ENCODE measurements around the gene CYBA. TPM values are rescaled to one million over a fixed set of nuclear protein-coding genes. Genes with fewer than 3 reads are reported as not detected.

The CYBA gene
- total RNA-seq, 2 donors from 2014 or later: 82.0 to 132 TPM

GRCh38 chr16:88657371-88657770 lies 6.5 kb upstream of the CYBA start:
- Histone ChIP-seq H3K27me3 (no peaks in the 10 kb centered on the region), H3K4me3 (no peak overlapping the region), H3K4me1 (peaks cover 0 to 6% of the 10 kb centered on the region in 2 donors), H3K27ac (no peak overlapping the region), H3K36me3 (peaks cover 12% of the 10 kb centered on the region), H3K9me3 (no peaks in the 10 kb centered on the region)
- DNase-seq (ENCODE audit: low spot score): no peak
- TF ChIP-seq CTCF (IDR thresholded peaks at IDR 0.05): no peak

- H3K4me1 ChIP-seq: peaks cover 0 to 7% of the 10 kb centered on the region in 2 donors
- H3K9me3 ChIP-seq: no peaks in the 10 kb centered on the region
- H3K27me3 ChIP-seq: no peaks in the 10 kb centered on the region
- peaks cover 12% of the 10 kb centered on the region for H3K36me3 ChIP-seq
- no peak for TF ChIP-seq CTCF (IDR thresholded peaks at IDR 0.05)
- no peak for DNase-seq (ENCODE audit: low spot score)
- H3K4me3 ChIP-seq: no peak overlapping the region
- H3K27ac ChIP-seq: no peak overlapping the region
Observed at GRCh38 chr16:88656291-88656980, 5.6 kb upstream of the CYBA start.

- Histone ChIP-seq H3K4me3 (no peak overlapping the region), H3K36me3 (peaks cover 12% of the 10 kb centered on the region), H3K4me1 (peaks cover 0 to 12% of the 10 kb centered on the region in 2 donors), H3K27me3 (no peaks in the 10 kb centered on the region), H3K9me3 (no peaks in the 10 kb centered on the region), H3K27ac (no peak overlapping the region)
- TF ChIP-seq CTCF (IDR thresholded peaks at IDR 0.05): no peak
- DNase-seq (ENCODE audit: low spot score): no peak
Observed at GRCh38 chr16:88655733-88656281, 5.0 kb upstream of the CYBA start.

- H3K27me3 ChIP-seq: no peaks in the 10 kb centered on the region
- no peak for TF ChIP-seq CTCF (IDR thresholded peaks at IDR 0.05)
- peaks cover 12% of the 10 kb centered on the region for H3K36me3 ChIP-seq
- H3K4me1 ChIP-seq: peaks cover 0 to 18% of the 10 kb centered on the region in 2 donors
- no peaks in the 10 kb centered on the region for H3K9me3 ChIP-seq
- DNase-seq (ENCODE audit: low spot score): no peak
- H3K4me3 ChIP-seq: no peak overlapping the region
- H3K27ac ChIP-seq: no peak overlapping the region
Observed at GRCh38 chr16:88655053-88655732, 4.3 kb upstream of the CYBA start.

- H3K27ac ChIP-seq: no peak overlapping the region
- H3K27me3 ChIP-seq: no peaks in the 10 kb centered on the region
- TF ChIP-seq CTCF (IDR thresholded peaks at IDR 0.05): no peak
- no peaks in the 10 kb centered on the region for H3K9me3 ChIP-seq
- no peak overlapping the region for H3K4me3 ChIP-seq
- peaks cover 0 to 24% of the 10 kb centered on the region in 2 donors for H3K4me1 ChIP-seq
- peaks cover 12% of the 10 kb centered on the region for H3K36me3 ChIP-seq
- no peak for DNase-seq (ENCODE audit: low spot score)
Observed at GRCh38 chr16:88654363-88655052, 3.7 kb upstream of the CYBA start.
